ENCODE data around the gene XK.

The XK gene

DNA sequence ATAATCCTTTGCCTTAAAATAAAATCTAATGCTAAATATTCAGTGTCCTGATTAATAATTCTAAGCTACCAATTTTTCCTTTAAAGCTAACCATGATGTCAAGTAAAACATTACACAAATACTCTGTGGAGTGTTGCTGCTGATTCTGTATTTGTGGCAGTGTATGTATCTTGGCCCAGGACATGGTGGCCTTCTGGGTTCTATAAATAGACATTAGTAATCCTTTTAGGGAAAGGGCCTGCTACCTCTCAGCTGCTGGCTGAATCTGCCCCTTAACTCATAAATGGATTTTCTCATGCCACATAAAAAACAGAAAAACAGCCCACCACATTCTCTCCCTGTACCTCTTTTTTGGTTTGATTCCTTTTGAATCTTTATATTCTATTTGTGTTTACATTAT, 1.2 kb upstream of the XK start:
- no peak for DNase-seq

- no peak for DNase-seq
These were observed 618 bp upstream of the XK start for GRCh38 chrX:37684973-37685372.

DNA sequence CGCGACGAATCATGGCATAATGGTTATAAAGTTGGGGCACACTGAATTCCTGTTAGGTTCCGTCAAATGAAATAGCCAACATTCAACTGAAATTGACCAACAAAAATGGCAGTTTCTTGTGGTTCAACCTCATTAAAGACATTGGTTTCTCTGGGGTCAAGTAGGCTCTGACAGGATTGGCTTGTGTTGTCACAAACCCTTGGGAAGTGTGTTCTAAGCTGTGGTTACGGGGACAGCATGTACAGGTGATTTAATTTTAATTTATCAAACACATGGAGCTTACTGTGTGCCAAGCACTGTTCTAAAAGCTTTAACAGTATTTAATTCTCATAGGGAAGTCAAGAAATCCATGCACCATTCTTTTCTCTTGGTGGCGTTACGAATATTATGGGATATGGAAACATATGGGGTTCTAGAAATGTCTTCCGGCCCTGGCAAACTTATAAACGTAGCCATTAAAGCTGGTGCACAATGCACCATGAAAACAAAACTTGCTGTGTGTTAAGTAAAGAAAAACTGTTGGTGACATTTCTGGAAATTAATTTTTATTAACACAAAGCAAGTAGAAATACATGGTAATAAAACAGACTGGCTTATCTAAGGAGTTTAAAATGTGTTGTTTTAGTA, 891 bp downstream of the XK start:
- no peak for DNase-seq

DNA sequence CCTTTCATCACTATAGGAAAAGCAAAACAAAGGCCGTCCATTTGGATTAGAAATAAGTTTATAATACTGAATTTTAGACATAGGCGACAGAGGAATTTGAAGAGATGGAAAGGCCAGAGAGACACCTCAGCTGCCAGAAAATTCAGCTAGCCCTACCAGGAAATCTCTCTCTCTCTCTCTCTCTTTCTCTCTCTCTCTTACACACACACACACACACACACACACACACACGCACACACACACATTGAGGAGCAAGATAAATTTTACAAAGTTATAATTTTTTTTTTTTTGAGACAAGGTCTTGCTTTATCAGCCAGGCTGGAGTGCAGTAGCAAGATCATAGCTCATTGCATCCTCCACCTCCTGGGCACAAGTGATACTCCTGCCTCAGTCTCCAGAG, 1.4 kb downstream of the XK start:
- no peak for DNase-seq

- DNase-seq = no peak
These were observed 4.5 kb downstream of the XK start for GRCh38 chrX:37690119-37690518.

GRCh38 chrX:37692918-37693317, 7.3 kb downstream of the XK start:
- DNase-seq = no peak

GRCh38 chrX:37697169-37697760, 11.7 kb downstream of the XK start:
- DNase-seq = no peak

GRCh38 chrX:37701588-37701987, 16.0 kb downstream of the XK start:
- no peak for DNase-seq

GRCh38 chrX:37711991-37712390, 26.4 kb downstream of the XK start:
- DNase-seq = no peak

GRCh38 chrX:37712458-37712857, 26.9 kb downstream of the XK start:
- DNase-seq = no peak

- DNase-seq = no peak
These were observed 28.9 kb downstream of the XK start for GRCh38 chrX:37714479-37714878.

- DNase-seq = no peak
These were observed 31.0 kb downstream of the XK start for GRCh38 chrX:37716602-37717001.

DNA sequence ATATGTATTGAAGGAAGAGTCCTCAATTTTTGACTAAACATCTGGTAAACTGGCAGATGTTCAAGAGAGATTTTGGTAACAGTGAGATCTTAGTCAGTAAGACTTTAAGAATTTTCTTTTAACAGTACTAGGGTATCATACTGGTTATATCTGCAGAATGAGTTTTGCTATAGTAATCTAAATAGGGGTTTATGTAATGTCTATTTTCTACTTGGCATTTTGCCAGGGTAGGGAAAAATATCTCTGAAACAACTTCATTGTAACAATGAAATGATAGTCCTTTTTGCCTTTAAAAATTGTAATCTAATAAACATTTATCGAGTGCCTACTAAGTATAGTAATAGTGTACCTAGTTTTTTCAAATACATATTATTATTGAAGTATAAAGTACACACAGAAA, 32.1 kb downstream of the XK start:
- no peak for DNase-seq

DNA sequence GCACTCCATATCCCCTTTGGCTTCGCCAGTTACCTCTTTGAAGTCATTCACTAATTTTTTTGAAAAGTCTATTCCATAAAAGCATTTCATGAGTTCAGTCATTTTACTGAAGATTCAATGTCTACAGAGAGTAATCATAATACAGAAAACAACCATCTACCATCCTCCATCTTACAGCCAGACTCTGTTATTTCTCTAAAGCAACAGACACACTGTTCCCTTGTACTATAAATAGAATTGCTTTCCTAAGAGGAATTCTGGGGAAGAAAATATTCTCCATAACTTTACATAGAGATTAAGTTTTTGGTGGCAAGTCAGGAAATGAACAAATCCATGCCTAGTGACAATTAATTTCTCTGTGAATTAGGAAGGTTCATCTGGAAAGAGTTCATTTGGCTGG, 37.0 kb downstream of the XK start:
- DNase-seq = no peak

GRCh38 chrX:37726346-37726745, 40.8 kb downstream of the XK start:
- no peak for DNase-seq

DNA sequence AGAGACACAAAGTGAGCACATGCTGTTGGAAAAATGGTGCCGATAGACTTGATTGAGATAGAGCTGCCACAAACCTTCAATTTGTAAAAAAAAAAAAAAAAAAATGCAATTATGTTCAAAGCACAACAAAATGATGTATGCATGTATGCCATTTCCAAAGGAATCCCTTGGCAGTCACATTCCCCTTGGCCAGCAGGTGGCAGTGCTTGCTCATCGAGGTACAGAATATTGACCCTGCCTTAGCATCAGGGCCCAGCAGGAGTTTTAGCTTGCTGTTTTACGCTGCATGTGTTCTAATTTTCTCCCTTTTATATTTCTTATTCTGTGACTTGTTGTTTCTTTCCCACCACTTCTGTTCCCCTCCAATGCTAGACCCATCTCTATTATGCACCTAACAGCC, 59.8 kb downstream of the XK start:
- DNase-seq = peak; percentile 70

DNA sequence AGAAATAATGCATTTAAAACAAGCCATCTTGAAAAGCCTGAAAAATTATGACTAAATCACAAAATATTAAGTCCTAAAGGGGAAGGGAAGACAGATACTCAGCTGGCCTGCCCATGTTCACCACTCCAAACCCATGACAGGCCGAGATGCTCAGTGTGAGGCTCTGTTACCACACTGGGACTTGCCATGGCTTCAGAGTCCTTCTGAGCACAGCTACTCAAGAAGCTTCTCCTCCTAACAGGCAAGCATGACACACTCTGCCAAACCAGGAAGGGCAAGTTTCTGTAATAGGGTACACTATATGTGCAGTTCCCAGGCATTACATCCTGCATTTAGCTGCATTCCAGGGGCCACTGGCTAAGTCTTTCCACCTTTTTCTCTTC, 60.2 kb downstream of the XK start:
- DNase-seq = no peak

DNA sequence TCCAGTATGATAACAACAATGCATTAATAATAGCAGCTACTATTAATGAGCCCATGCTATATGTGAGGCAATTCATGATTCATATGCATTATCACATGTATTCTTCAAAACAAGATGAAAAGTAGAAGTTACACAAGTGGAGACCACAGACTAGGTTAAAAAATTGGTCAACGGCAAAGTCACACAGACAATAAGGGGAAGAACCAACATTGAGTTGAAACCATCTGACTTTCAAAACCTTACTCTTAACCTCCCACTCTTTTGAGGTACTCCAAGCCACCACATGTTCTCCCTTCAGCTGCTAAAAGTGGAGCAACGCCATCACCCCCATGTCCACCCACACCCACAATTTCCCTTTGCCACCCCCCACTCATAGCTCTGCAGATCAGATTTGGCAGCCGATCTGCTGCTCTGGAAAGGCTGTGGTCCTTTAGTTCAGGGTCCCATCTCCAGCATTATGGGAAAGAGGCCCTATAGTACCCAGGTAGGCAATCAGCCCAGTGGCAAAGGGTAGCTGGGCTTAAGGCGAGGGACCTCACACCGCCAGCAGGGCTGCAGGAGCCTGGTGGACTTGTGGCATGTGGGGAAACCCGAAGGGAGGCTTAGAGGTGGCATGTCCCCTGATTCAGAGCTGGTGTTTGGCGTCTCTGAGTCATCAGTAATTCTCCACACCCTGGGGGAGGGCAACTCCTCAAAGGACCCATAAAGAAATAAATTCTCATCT, 60.8 kb downstream of the XK start:
- DNase-seq = peak; percentile 51

DNA sequence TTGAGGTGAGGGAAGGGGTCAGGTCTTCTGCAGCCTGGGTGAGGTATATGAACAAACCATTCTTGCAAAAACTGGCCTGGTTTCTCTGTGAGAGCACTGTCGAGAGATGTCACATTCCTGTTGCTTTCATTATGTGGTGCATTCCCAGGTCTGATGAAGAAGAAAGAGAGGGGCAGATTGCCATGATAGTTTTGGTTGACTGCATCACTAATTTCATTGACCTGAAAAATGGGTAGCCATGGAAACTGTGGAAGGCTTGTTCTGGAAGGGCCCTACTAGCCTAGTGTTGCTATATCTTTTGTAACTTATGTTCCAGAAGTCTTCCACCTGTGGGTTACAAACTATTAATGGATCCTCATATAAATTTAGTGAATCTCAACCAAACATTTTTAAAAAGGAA, 61.4 kb downstream of the XK start:
- DNase-seq = no peak

DNA sequence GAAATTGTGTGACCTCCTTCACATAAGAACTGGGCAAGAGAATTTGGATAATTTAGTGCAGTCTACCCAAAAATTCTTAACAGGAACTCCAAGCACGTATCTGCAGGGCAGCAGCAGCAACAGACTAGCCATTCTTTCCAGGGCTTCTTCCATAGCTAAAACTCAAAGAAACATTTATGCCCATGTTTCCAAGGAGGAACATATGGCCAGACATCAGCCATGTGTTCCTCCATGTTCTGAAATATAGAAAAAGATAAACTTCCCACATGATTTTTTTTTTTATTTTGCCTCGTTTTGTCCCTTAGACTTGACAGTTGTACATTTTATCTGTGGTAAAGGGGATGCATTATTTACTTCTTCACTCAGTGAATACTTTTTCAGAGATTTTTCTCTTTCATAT, 66.7 kb downstream of the XK start:
- no peak for DNase-seq

- no peak for DNase-seq
These were observed 67.3 kb downstream of the XK start for GRCh38 chrX:37752936-37753335.

DNA sequence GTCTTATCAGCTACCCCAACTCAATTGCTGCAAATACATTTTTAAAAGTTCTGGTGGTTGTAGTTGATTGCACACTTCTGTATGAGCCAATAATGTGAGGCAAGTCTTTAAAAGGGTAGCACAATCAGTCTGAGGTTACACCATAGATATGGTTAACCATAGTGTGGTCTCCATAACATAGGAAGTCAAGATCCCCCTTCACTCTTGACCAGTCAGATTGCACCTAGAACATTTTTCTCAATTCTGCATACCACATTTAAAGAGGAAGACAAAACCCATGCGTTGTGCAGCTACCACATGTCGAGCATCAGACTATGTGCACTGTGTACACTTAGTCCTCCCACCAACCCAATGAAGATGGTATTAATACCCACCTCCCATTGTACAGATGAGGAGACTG, 67.8 kb downstream of the XK start:
- DNase-seq = no peak

DNA sequence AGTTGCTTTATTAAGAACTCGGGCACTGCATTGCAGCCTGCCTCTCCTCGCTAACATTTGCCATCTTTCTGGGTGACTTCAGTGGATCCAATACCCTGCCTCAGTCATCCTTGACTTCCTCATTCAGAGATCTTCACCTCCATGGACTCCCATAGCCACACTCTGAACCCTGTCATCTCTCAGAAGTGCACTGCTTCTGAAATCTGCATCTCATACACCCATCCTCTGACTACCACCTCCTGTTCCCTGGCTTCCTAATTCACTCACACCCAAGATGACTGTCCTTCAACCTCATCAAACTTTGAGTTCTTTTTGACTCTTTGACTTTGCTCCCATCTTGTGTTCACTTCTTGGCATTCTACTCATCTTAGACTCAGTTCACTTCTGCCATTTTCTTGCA, 68.9 kb downstream of the XK start:
- no peak for DNase-seq

- DNase-seq = no peak
These were observed 69.4 kb downstream of the XK start for GRCh38 chrX:37755025-37755424.

GRCh38 chrX:37757082-37757481, 71.5 kb downstream of the XK start:
- DNase-seq = no peak

All from islet precursor cell (in vitro differentiated cells).